Hepatic stellate cell (primary cell): ENCODE results near the gene RASA3.

Experiments used
- DNase-seq: peaks from one replicate; pipeline ENCODE4 v3.0.0; 2011; ENCODE audit warnings: low spot score

RASA3 gene

GRCh38 chr13:114067886-114068651 lies 64.4 kb downstream of the RASA3 start:
- no peak for DNase-seq

- DNase-seq: peak; percentile 52
Observed at GRCh38 chr13:114067381-114067885, 65.0 kb downstream of the RASA3 start.

GRCh38 chr13:114066956-114067355 lies 65.5 kb downstream of the RASA3 start:
- no peak for DNase-seq

GRCh38 chr13:114065926-114066774 lies 66.3 kb downstream of the RASA3 start:
- DNase-seq: no peak

GRCh38 chr13:114065141-114065925 lies 67.1 kb downstream of the RASA3 start:
- DNase-seq: peak; percentile 93

GRCh38 chr13:114064450-114065140 lies 67.8 kb downstream of the RASA3 start:
- DNase-seq: peak; percentile 45

GRCh38 chr13:114063545-114064449 lies 68.6 kb downstream of the RASA3 start:
- DNase-seq: peak; percentile 67

- no peak for DNase-seq
Observed at GRCh38 chr13:114062754-114063153, 69.7 kb downstream of the RASA3 start.

GRCh38 chr13:114062341-114062740 lies 70.1 kb downstream of the RASA3 start:
- no peak for DNase-seq

GRCh38 chr13:114061744-114062143 lies 70.7 kb downstream of the RASA3 start:
- no peak for DNase-seq

- DNase-seq: no peak
Observed at GRCh38 chr13:114061047-114061446, 71.4 kb downstream of the RASA3 start.

GRCh38 chr13:114059946-114060860 lies 72.2 kb downstream of the RASA3 start:
- DNase-seq: no peak

- DNase-seq: no peak
Observed at GRCh38 chr13:114059428-114059827, 73.0 kb downstream of the RASA3 start.

- no peak for DNase-seq
Observed at GRCh38 chr13:114058051-114058867, 74.2 kb downstream of the RASA3 start.

GRCh38 chr13:114057166-114058050 lies 75.0 kb downstream of the RASA3 start:
- DNase-seq: no peak

GRCh38 chr13:114056205-114057013 lies 76.0 kb downstream of the RASA3 start:
- DNase-seq: no peak

GRCh38 chr13:114055766-114056165 lies 76.7 kb downstream of the RASA3 start:
- DNase-seq: no peak
